HepG2 (cell line): Measurements from ENCODE around the gene TUNAR. TPM values are rescaled to one million over a fixed set of nuclear protein-coding genes. Genes with fewer than 3 reads are reported as not detected.

Experiments
- ATAC-seq: fragments of 200-7000 bp; cut with Tn5 transposase; 3 replicates; pipeline ENCODE4 v1.9.1; 2020; ENCODE audit warnings: mild to moderate bottlenecking, moderate library complexity
- BruUV-seq: library from RNA; stranded (reverse); fragments of 400-500 nt; replicated peaks from 2 replicates; lab custom pipeline; 2021; lab: Mats Ljungman, UMichigan
- CTCF ChIA-PET: fragments of 300-600 bp; formaldehyde crosslinking; extraction: SDS; loops from one replicate; lab custom pipeline; 2021; ENCODE audit warnings: low total read pairs, inconsistent platforms, low intra/inter-chr PET ratio; lab: Yijun Ruan, JAX
- POLR2A ChIA-PET: fragments of 350-600 bp; sonication (Branson Sonifier 250); formaldehyde crosslinking; loops from one replicate; lab custom pipeline; 2020; ENCODE audit warnings: antibody characterized with exemption, inconsistent platforms; lab: Yijun Ruan, JAX
- DNase-seq: peaks from one replicate; pipeline ENCODE4 v3.0.0-alpha.2; 2015; ENCODE audit warnings: low spot score
- FAIRE-seq: peaks from 3 replicates; lab custom pipeline; 2011; peaks lifted over from hg19 to GRCh38; lab: Jason Lieb, UNC
- H2AFZ ChIP-seq: one replicate; pipeline ENCODE4 v1.6.1; 2011; ENCODE audit warnings: low read length, inconsistent platforms
- H3K27ac ChIP-seq: fragments of 300-600 bp; 3 replicates; pipeline ENCODE4 v1.8.0; 2011; ENCODE audit warnings: mixed run types, mild to moderate bottlenecking, mixed read lengths, low read length, inconsistent platforms; ENCODE audit not compliant: insufficient read depth; ENCODE audit errors: extremely low read length
- H3K27me3 ChIP-seq, 2 experiments: fragments of 200-600 bp in 1 of 2; 2 replicates in 1 of 2; 3 replicates in 1 of 2; pipeline versions ENCODE4 v1.6.0 to v1.8.0; 2011; ENCODE audit warnings: low read length in 2 of 2, mild to moderate bottlenecking in 2 of 2, moderate library complexity in 2 of 2, inconsistent platforms in 1 of 2; ENCODE audit not compliant: insufficient read depth in 2 of 2, control insufficient read depth in 1 of 2
- H3K36me3 ChIP-seq, 2 experiments: fragments of 200-600 bp in 1 of 2; replicated peaks in 1 of 2; 2 replicates in 1 of 2; 3 replicates in 1 of 2; pipeline versions ENCODE4 v1.5.1 to v1.8.0; 2011; ENCODE audit warnings: low read length in 2 of 2, inconsistent platforms in 1 of 2; ENCODE audit not compliant: insufficient read depth in 2 of 2, control insufficient read depth in 1 of 2
- H3K4me1 ChIP-seq: 2 replicates; pipeline ENCODE4 v1.5.1; 2012; ENCODE audit warnings: low read length, inconsistent platforms; ENCODE audit not compliant: insufficient read depth
- H3K4me2 ChIP-seq: 2 replicates; pipeline ENCODE4 v1.6.0; 2011; ENCODE audit warnings: low read depth, low read length, inconsistent platforms
- H3K4me3 ChIP-seq, 3 experiments: fragments of 200-600 bp in 1 of 3; sonication (generic), shearing (Covaris generic) in 1 of 3; replicated peaks in 1 of 3; 2 replicates each; pipeline ENCODE4 v1.5.1; 2011 to 2016; ENCODE audit warnings: low read length in 3 of 3, inconsistent platforms in 2 of 3, low read depth in 2 of 3, mild to moderate bottlenecking in 2 of 3, control low read depth in 1 of 3, mixed read lengths in 1 of 3; ENCODE audit not compliant: insufficient read depth in 1 of 3
- H3K79me2 ChIP-seq: one replicate; pipeline ENCODE4 v1.6.1; 2011; ENCODE audit warnings: low read length, inconsistent platforms; ENCODE audit not compliant: insufficient read depth
- H3K9ac ChIP-seq: 2 replicates; pipeline ENCODE4 v1.6.0; 2011; ENCODE audit warnings: mild to moderate bottlenecking, low read depth, low read length, inconsistent platforms; ENCODE audit not compliant: insufficient read depth
- H3K9me3 ChIP-seq: 2 replicates; pipeline ENCODE4 v1.5.1; 2012; ENCODE audit warnings: mild to moderate bottlenecking, low read length
- H4K20me1 ChIP-seq: 2 replicates; pipeline ENCODE4 v1.6.0; 2011; ENCODE audit warnings: inconsistent platforms, mild to moderate bottlenecking, low read length, moderate library complexity; ENCODE audit not compliant: insufficient read depth
- ATRX ChIP-seq: sonication (generic); formaldehyde crosslinking; IDR thresholded peaks from 2 replicates; pipeline ENCODE4 v1.4.0; 2020; ENCODE audit warnings: missing genetic modification reagents, borderline replicate concordance
- EP300 ChIP-seq, 3 experiments: sonication (generic) in 1 of 3; formaldehyde crosslinking in 1 of 3; IDR thresholded peaks; 2 replicates each; pipeline versions ENCODE4 v1.5.1 to v1.6.1; 2011 to 2020; ENCODE audit warnings: low read depth in 2 of 3, low read length in 2 of 3, borderline replicate concordance in 1 of 3, improper control_type of control experiment in 1 of 3, mild to moderate bottlenecking in 1 of 3, missing genetic modification reagents in 1 of 3, moderate library complexity in 1 of 3
- MATR3 ChIP-seq: sonication (generic); formaldehyde crosslinking; IDR thresholded peaks from 2 replicates; pipeline ENCODE4 v1.4.0; 2020; ENCODE audit warnings: missing genetic modification reagents
- MYC ChIP-seq: sonication (generic); formaldehyde crosslinking; IDR thresholded peaks from 2 replicates; pipeline ENCODE4 v1.9.0; 2021; ENCODE audit warnings: missing genetic modification reagents, borderline replicate concordance
- NR2F2 ChIP-seq: IDR thresholded peaks from 2 replicates; pipeline ENCODE4 v1.6.1; 2012; ENCODE audit warnings: low read depth, inconsistent platforms, borderline replicate concordance
- PRPF4 ChIP-seq: fragments of 200-400 bp; formaldehyde crosslinking; IDR thresholded peaks from 2 replicates; pipeline ENCODE4 v1.6.1; 2016; ENCODE audit warnings: low read length, low read depth; ENCODE audit not compliant: poor library complexity, severe bottlenecking
- RFX5 ChIP-seq: IDR thresholded peaks from 2 replicates; pipeline ENCODE4 v1.6.1; 2011; ENCODE audit warnings: low read depth, low read length, improper control_type of control experiment
- ZNF773 ChIP-seq: sonication (generic); formaldehyde crosslinking; IDR thresholded peaks from 2 replicates; pipeline ENCODE4 v1.4.0; 2020; ENCODE audit warnings: missing genetic modification reagents, borderline replicate concordance
- ZNF879 ChIP-seq: sonication (generic); formaldehyde crosslinking; IDR thresholded peaks from 2 replicates; pipeline ENCODE4 v1.8.1; 2023; ENCODE audit warnings: missing genetic modification reagents
- WGBS: methylation state at CpG from one replicate; pipeline ENCODE4 v1.1.6; 2017; ENCODE audit warnings: low lambda C conversion rate; 5-methylcytosine and 5-hydroxymethylcytosine counted together
- in situ Hi-C: cut with HindIII; loops from 2 replicates; pipeline ENCODE4 v1.10.0; 2017; ENCODE audit warnings: low pct_unique_long_range_greater_than_20kb; ENCODE audit not compliant: extremely low pct_ligation_motif_present
- intact Hi-C: fragments of 100-400 bp; cut with micrococcal nuclease; formaldehyde crosslinking; loops from one replicate; pipeline ENCODE4 v1.10.0; 2022; ENCODE audit not compliant: unreplicated experiment
- polyA plus RNA-seq, 8 experiments: library from polyadenylated mRNA; depleted of rRNA in 3 of 8; stranded (reverse) in 7 of 8; unstranded in 1 of 8; fragments of >200 nt; fragmentation: Illumina TruSeq in 4 of 8; extraction: Trizol in 4 of 8; gene quantifications; 2 replicates each; pipeline versions ENCODE4 v1.2.1 to v1.2.3, GENCODE V29; 2011 to 2016; ENCODE audit warnings: low read depth in 4 of 8, missing spikeins in 1 of 8, mixed read lengths in 1 of 8; ENCODE audit not compliant: insufficient read depth in 1 of 8
- total RNA-seq, 5 experiments: library from RNA; depleted of rRNA; stranded (reverse); fragments of >200 nt; fragmentation: Illumina TruSeq; extraction: Trizol; gene quantifications; 2 replicates each; pipeline ENCODE4 v1.2.3, GENCODE V29; 2016; ENCODE audit warnings: low read depth in 1 of 5
- TF ChIP-seq, protein P1 (sequence below): sonication (generic); formaldehyde crosslinking; IDR thresholded peaks from 2 replicates; pipeline ENCODE4 v1.5.1; 2020; ENCODE audit warnings: mild to moderate bottlenecking, missing genetic modification reagents, moderate library complexity
- TF ChIP-seq, protein P2 (sequence below): sonication (generic); formaldehyde crosslinking; IDR thresholded peaks from 2 replicates; pipeline ENCODE4 v1.4.0; 2020; ENCODE audit warnings: missing genetic modification reagents, borderline replicate concordance

TUNAR gene
- total and polyA plus RNA-seq, 2 of the 13 experiments (the other 11 are each of a cell fraction or from before 2014, with no cell fraction given) = not detected

DNA sequence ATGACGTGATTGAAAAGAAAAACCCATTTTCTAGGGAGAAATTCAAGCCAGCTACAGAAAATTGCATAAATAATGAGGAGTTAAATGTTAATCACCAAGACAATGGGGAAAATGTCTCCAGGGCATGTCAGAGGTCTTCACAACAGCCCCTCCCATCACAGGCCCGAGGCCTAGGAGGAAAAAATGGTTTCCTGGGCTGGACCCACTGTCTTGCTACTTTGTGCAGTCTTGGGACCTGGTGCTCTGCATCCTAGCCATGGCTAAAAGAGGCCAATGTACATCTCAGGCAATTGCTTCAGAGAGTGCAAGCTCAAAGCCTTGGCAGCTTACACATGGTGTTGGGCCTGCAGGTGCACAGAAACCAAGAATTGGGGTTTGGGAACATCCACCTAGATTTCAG, 65.3 kb downstream of the TUNAR start:
- in situ Hi-C loops = no loop called here
- Histone ChIP-seq H3K27ac (no peak overlapping the region), H3K9me3 (peaks cover 22% of the 10 kb centered on the region; the same call in 1 of the 2 replicates), H3K4me3 (no peak overlapping the region), H3K9ac (no peak overlapping the region), H2AFZ (no peak overlapping the region), H3K27me3 (no peaks in the 10 kb centered on the region), H3K79me2 (no peaks in the 10 kb centered on the region), H4K20me1 (no peaks in the 10 kb centered on the region), H3K4me2 (no peak overlapping the region), H3K4me1 (no peaks in the 10 kb centered on the region), H3K36me3 (no peaks in the 10 kb centered on the region)
- POLR2A ChIA-PET = no interaction called here
- FAIRE-seq (no peak), DNase-seq (no peak), ATAC-seq (no peak)
- intact Hi-C loops = no loop called here
- CTCF ChIA-PET = no interaction called here
- BruUV-seq = no TSS peak
- TF ChIP-seq MATR3 (CRISPR knock-in tag) (no peak), EP300 (IDR thresholded peaks at IDR 0.05; ENCODE audit: low read depth in 2 of 2, low read length in 2 of 2) (no peak), EP300 (CRISPR knock-in tag; IDR thresholded peaks at IDR 0.05; ENCODE audit: borderline replicate concordance) (no peak), PRPF4 (no peak), ZNF879 (no peak), MYC (CRISPR knock-in tag) (no peak), ZNF773 (CRISPR knock-in tag) (no peak), RFX5 (no peak), NR2F2 (no peak), ATRX (CRISPR knock-in tag) (no peak)
- TF ChIP-seq, protein P1, sequence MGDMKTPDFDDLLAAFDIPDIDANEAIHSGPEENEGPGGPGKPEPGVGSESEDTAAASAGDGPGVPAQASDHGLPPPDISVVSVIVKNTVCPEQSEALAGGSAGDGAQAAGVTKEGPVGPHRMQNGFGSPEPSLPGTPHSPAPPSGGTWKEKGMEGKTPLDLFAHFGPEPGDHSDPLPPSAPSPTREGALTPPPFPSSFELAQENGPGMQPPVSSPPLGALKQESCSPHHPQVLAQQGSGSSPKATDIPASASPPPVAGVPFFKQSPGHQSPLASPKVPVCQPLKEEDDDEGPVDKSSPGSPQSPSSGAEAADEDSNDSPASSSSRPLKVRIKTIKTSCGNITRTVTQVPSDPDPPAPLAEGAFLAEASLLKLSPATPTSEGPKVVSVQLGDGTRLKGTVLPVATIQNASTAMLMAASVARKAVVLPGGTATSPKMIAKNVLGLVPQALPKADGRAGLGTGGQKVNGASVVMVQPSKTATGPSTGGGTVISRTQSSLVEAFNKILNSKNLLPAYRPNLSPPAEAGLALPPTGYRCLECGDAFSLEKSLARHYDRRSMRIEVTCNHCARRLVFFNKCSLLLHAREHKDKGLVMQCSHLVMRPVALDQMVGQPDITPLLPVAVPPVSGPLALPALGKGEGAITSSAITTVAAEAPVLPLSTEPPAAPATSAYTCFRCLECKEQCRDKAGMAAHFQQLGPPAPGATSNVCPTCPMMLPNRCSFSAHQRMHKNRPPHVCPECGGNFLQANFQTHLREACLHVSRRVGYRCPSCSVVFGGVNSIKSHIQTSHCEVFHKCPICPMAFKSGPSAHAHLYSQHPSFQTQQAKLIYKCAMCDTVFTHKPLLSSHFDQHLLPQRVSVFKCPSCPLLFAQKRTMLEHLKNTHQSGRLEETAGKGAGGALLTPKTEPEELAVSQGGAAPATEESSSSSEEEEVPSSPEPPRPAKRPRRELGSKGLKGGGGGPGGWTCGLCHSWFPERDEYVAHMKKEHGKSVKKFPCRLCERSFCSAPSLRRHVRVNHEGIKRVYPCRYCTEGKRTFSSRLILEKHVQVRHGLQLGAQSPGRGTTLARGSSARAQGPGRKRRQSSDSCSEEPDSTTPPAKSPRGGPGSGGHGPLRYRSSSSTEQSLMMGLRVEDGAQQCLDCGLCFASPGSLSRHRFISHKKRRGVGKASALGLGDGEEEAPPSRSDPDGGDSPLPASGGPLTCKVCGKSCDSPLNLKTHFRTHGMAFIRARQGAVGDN = no peak
- TF ChIP-seq, protein P2, sequence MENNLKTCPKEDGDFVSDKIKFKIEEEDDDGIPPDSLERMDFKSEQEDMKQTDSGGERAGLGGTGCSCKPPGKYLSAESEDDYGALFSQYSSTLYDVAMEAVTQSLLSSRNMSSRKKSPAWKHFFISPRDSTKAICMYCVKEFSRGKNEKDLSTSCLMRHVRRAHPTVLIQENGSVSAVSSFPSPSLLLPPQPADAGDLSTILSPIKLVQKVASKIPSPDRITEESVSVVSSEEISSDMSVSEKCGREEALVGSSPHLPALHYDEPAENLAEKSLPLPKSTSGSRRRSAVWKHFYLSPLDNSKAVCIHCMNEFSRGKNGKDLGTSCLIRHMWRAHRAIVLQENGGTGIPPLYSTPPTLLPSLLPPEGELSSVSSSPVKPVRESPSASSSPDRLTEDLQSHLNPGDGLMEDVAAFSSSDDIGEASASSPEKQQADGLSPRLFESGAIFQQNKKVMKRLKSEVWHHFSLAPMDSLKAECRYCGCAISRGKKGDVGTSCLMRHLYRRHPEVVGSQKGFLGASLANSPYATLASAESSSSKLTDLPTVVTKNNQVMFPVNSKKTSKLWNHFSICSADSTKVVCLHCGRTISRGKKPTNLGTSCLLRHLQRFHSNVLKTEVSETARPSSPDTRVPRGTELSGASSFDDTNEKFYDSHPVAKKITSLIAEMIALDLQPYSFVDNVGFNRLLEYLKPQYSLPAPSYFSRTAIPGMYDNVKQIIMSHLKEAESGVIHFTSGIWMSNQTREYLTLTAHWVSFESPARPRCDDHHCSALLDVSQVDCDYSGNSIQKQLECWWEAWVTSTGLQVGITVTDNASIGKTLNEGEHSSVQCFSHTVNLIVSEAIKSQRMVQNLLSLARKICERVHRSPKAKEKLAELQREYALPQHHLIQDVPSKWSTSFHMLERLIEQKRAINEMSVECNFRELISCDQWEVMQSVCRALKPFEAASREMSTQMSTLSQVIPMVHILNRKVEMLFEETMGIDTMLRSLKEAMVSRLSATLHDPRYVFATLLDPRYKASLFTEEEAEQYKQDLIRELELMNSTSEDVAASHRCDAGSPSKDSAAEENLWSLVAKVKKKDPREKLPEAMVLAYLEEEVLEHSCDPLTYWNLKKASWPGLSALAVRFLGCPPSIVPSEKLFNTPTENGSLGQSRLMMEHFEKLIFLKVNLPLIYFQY (CRISPR knock-in tag) = no peak
- 0% methylated on average over 2 of the region's 2 CpGs for WGBS
